Measurements from ENCODE around the gene ZMYM2.
"Not testable (repeated sequence)": the region's sequence is repeated elsewhere in the genome, so short reads cannot be mapped to it uniquely, and the experiment has no call there.

Gene ZMYM2

GRCh38 chr13:19984430-19985218 lies 26.1 kb downstream of the ZMYM2 start:
- no peak for DNase-seq

DNA sequence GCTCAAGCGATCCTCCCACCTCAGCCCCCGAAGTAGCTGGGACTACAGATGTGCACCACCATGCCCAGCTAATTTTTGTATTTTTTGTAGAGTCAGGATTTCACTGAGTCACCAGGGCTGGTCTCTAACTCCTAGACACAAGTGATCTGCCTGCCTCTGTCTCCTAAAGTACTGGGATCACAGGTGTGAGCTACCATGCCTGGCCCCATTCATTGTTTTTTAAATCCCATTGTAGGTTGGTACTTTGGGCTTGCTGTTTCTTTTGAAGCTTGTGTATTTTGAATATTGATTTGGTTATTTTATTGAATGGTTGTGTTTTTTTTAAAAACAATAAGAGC lies 26.7 kb downstream of the ZMYM2 start:
- DNase-seq = no peak

- DNase-seq = no peak
Measured at GRCh38 chr13:19991531-19991930, 33.0 kb downstream of the ZMYM2 start.

- DNase-seq = no peak
Measured at GRCh38 chr13:19993024-19993423, 34.5 kb downstream of the ZMYM2 start.

DNA sequence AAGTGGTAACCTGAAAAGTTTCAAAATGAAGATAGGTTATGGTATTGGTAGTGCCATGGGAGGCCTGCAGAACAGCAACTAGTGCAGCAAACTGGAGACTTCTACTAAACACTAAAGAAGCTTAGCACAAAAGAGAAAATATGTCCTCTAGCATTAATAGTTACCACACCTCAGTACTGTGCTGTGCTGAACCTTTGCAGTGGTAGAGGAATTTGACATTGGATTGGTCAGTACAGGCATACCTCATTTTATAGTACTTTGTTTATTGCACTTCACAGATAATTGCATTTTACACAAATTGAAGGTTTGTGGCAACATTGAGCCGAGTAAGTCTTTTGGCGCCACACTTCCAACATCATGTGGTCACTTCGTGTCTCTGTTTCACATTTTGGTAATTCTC lies 40.4 kb downstream of the ZMYM2 start:
- DNase-seq = no peak

- no peak for DNase-seq
Measured at GRCh38 chr13:20000062-20000552, 41.6 kb downstream of the ZMYM2 start.

DNA sequence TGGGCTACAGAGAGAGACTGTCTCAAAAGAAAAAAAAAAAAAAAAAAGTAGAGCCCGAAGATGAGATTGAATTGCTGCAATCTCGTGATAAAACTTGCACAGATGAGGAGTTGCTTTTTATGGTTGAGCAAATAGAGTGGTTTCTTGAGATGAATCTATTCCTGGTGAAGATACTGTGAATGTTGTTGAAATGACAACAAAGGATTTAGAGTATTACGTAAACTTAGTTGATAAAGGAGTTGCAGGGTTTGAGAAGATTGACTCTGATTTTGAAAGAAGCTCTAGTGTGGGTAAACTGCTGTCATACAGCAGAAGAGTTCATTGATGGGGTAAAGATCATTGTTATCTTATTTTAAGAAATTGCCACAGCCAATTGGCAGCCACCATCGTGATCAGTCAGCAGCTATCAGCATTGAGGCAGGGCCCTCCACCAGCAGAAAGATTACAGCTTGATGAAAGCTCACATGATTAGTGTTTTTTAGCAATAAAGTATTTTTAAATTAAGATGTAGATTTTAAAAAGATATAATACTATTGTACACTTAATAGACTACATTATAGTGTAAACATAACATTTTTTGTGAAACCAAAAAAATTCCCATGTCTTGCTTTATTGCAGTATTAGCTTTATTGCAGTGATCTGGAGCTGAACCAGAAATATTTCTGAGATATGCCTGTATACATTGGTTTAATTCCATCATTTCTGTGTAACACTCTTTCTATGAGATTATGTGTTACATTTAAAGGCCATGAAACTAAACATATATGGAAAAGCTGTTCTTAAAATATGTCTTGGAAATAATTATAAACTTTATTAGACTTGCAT lies 43.1 kb downstream of the ZMYM2 start:
- DNase-seq = no peak

GRCh38 chr13:20002787-20003186 lies 44.3 kb downstream of the ZMYM2 start:
- no peak for DNase-seq

GRCh38 chr13:20006206-20006605 lies 47.7 kb downstream of the ZMYM2 start:
- DNase-seq = no peak

GRCh38 chr13:20015763-20016162 lies 57.2 kb downstream of the ZMYM2 start:
- DNase-seq = no peak

DNA sequence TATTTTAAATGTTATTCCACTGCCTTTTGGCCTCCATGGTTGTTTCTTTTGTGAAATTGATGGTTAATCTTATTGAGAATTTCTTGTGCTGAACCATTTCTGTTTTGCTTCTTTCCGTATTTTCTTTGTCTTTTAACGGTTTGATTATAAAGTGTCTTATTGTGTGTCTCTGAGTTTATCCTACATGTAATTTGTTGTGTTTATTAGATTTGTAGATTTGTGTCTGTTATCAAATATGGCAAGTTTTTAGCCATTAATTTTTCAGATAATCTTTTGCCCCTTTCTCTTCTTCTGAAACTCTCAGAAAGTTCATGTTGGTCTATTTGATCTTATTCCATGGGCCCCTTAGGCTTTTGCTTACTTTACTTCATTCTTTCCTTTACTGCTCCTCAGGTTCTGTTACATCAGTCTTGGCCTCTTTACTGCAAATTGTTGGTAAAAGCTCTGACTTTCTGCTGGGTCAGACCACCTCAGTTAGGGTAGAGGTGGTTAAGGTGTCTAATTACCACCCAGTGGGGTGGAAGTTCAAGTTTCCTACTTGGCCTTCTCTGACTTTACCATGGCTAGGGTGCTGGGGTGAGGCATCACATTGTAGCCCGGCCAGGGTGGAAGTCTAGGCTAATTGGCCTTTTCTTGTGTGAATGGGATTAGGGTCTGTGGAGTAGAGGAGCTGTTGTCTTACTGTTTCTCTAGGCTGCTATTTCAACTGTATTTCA lies 58.3 kb downstream of the ZMYM2 start:
- DNase-seq = no peak

- DNase-seq = no peak
Measured at GRCh38 chr13:20017365-20017711, 58.8 kb downstream of the ZMYM2 start.

- DNase-seq = no peak
Measured at GRCh38 chr13:20019043-20019442, 60.5 kb downstream of the ZMYM2 start.

DNA sequence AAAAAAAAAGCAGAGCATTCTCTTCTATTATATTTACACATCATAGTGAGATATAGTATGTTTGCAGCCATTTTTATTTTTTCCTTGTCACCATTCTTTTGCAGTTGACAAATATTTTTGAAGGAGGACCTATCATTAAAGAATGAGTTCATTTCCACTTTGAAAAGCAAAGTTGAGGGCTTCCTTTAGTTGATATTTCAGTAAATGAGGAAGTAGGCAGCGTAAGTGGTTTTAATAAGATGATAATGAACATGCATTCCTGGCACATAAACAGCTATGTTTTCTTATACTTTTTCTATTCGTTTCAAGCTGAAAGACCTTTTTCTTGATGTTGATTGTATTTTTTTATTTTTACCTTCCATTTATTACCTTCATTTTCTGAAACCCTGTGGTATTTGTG lies 66.2 kb downstream of the ZMYM2 start:
- no peak for DNase-seq

DNA sequence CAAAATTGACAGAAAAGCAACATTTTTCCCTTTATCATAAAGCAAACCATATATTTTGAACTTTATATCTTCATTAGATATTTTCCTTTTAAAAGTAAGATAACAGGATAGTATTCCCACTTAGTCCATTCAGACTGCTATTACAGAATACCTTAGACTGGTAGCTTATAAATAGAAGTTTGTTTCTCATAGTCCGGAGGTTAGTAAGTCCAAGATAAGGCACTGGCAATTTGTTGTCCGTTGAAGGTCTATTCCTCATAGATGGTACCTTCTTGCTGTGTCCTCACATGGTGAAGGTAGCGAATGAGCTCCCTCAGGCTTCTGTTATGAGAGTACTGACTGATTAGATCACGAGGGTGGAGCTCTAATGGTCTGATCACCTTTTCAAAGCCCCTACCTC lies 70.4 kb downstream of the ZMYM2 start:
- no peak for DNase-seq

- DNase-seq = no peak
Measured at GRCh38 chr13:20033486-20033885, 75.0 kb downstream of the ZMYM2 start.

DNA sequence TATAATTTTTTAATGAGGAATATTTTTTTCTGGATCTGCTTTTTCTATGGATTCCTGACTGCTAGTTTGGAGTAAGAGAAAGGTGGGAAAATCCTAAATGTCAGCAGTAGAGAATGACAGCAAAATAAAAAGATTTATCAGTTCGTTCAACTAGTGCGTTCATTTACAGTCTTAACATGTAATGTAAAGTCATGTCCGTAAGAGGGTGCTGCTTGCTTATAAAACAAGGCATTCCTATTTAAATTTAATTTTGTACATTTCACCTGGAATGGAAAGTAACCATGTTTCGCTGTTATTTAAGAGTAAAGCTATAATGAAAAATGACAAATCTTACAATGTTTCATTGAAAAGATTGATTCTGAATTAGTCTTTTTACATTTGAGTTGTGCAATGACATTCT lies 76.6 kb downstream of the ZMYM2 start:
- DNase-seq = no peak

DNA sequence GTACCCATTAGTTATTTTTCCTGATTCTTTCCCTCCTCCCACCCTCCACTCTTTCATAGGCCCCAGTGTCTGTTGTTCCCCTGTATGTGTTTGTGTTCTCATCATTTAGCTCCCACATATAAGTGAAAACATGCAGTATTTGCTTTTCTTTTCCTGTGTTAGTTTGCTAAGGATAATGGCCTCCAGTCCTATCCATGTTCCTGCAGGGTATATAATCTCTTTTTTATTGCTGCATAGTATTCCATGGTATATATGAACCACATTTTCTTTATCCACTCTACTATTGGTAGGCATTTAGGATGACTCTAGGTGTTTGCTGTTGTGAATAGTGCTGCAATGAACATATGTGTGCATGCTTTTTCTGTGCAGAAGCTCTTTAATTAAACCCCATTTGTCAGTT lies 79.4 kb downstream of the ZMYM2 start:
- DNase-seq = no peak

- DNase-seq = not testable (repeated sequence)
Measured at GRCh38 chr13:20042603-20043002, 84.1 kb downstream of the ZMYM2 start.

- DNase-seq = no peak
Measured at GRCh38 chr13:20043207-20043925, 84.8 kb downstream of the ZMYM2 start.

DNA sequence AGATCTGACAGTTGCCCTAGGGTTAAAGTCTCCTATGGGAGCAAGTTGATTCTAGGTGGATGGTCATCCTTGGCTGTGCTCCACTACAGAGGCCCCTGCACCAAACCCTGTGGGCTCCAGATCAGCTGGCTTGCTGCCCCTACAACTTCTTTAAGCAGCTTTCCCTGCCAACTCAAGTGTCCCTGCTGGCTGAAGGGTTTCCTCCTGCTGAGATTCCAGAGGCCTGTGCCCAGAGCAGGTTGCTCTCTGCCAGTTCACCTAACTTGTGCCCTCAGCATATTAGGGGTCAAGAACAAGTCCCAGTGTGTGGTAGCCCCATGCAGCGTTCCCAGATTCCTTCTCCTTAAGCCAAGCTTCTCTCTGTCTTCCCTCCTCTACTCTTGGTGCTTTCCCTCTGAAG lies 85.6 kb downstream of the ZMYM2 start:
- no peak for DNase-seq

DNA sequence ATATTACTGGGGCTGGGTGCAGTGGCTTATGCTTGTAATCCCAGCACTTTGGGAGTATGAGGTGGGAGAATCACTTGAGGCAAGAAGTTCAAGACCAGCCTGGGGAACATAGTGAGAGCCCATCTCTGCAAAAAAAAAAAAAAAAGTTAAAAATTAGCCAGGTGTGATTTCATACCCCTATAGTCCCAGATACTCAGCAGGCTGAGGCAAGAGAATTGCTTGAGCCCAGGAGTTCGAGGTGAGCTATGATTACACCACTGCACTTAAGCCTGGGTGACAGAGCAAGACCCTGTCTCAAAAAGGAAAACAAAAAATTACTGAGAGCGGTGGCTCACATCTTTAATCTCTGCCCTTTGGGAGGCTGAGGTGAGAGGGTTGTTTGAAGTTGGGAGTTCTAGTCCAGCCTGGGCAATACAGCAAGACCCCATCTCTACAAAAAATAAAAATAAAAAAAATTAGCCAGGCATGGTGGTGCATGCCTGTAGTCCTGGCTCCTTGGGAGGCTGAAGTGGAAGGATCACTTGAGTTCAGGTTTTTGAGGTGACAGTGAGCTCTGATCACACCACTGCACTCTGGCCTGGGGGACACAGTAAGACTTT lies 87.5 kb downstream of the ZMYM2 start:
- no peak for DNase-seq

All from NCI-H1694 (cell line).